Spleen (tissue), 7 donors: Measurements from ENCODE around the gene TAS2R31.

ENCODE experiments used
- POLR2A ChIP-seq, 3 donors: fragments of 450-650 bp; IDR thresholded peaks; one replicate each; pipeline ENCODE4 v1.5.1; 2017; ENCODE audit warnings: antibody characterized with exemption in 3 of 3, mild to moderate bottlenecking in 1 of 3
- POLR2AphosphoS5 ChIP-seq, 3 donors: sonication (generic); formaldehyde crosslinking; IDR thresholded peaks; one replicate each; pipeline ENCODE4 v1.5.1; 2017; ENCODE audit warnings: antibody characterized with exemption in 3 of 3
- TF ChIP-seq, protein P1 (sequence below), 11 experiments: fragments of 200-600 bp in 7 of 11; fragments of 450-650 bp in 4 of 11; sonication (generic) in 4 of 11; IDR thresholded peaks in 8 of 11; conservative IDR thresholded peaks in 3 of 11; 1 replicate in 7 of 11; 2 replicates in 4 of 11; pipeline versions ENCODE4 v1.4.0 to v1.8.0; 2016 to 2021; ENCODE audit warnings: antibody characterized with exemption in 11 of 11, inconsistent platforms in 4 of 11, mild to moderate bottlenecking in 1 of 11
- donor health status: DM: no; HTN: no; CAD: no; lungs with moderate emphysema.
- donor health status: DM: no; HTN: no; CAD: no.
- donor health status: DM: no; HTN: no; CAD: no.

DNA sequence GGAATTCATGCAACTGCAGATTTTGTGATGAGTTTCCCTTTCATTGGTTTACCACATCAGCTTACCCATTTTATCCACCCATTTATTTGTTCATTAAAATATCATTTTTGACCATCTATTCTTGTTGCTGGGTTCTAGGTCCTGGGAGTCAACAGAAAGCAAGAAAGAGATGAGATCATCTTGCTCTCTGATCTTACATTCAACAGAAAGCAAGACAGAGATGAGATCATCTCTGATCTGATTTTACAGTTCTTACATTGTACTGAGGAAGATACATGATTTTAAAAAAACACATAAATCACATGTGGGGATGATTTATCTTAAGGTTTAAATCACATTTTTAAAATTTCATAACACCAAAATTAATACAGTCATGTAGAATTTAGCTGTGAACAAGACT lies 28.6 kb upstream of the TAS2R31 start:
- TF ChIP-seq, protein P1, sequence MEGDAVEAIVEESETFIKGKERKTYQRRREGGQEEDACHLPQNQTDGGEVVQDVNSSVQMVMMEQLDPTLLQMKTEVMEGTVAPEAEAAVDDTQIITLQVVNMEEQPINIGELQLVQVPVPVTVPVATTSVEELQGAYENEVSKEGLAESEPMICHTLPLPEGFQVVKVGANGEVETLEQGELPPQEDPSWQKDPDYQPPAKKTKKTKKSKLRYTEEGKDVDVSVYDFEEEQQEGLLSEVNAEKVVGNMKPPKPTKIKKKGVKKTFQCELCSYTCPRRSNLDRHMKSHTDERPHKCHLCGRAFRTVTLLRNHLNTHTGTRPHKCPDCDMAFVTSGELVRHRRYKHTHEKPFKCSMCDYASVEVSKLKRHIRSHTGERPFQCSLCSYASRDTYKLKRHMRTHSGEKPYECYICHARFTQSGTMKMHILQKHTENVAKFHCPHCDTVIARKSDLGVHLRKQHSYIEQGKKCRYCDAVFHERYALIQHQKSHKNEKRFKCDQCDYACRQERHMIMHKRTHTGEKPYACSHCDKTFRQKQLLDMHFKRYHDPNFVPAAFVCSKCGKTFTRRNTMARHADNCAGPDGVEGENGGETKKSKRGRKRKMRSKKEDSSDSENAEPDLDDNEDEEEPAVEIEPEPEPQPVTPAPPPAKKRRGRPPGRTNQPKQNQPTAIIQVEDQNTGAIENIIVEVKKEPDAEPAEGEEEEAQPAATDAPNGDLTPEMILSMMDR (IDR thresholded peaks at IDR 0.05 in 8 of 11, conservative IDR thresholded peaks at IDR 0.05 in 3 of 11), result no peak
- TF ChIP-seq POLR2AphosphoS5 (IDR thresholded peaks at IDR 0.05) (no peak), POLR2A (IDR thresholded peaks at IDR 0.05) (no peak)
